Right lobe of liver (tissue), 4 donors: ENCODE data around the gene KAZN.

Experiments used
- POLR2A ChIP-seq: fragments of 450-650 bp; IDR thresholded peaks from one replicate; pipeline ENCODE4 v1.6.1; 2017; ENCODE audit warnings: antibody characterized with exemption, mild to moderate bottlenecking
- TF ChIP-seq, protein P1 (sequence below), 4 donors: fragments of 200-600 bp in 3 of 4; fragments of 450-650 bp in 1 of 4; IDR thresholded peaks; one replicate each; pipeline versions ENCODE4 v1.5.1 to v1.8.0; 2016 to 2022; ENCODE audit warnings: antibody characterized with exemption in 4 of 4, mild to moderate bottlenecking in 2 of 4
- donor health status: DM: no; HTN: no; CAD: no.
- donor health status: DM: no; HTN: no; CAD: no.
- donor health status: DM: no; HTN: yes; CAD: no.

- no peak for TF ChIP-seq POLR2A
- TF ChIP-seq, protein P1, sequence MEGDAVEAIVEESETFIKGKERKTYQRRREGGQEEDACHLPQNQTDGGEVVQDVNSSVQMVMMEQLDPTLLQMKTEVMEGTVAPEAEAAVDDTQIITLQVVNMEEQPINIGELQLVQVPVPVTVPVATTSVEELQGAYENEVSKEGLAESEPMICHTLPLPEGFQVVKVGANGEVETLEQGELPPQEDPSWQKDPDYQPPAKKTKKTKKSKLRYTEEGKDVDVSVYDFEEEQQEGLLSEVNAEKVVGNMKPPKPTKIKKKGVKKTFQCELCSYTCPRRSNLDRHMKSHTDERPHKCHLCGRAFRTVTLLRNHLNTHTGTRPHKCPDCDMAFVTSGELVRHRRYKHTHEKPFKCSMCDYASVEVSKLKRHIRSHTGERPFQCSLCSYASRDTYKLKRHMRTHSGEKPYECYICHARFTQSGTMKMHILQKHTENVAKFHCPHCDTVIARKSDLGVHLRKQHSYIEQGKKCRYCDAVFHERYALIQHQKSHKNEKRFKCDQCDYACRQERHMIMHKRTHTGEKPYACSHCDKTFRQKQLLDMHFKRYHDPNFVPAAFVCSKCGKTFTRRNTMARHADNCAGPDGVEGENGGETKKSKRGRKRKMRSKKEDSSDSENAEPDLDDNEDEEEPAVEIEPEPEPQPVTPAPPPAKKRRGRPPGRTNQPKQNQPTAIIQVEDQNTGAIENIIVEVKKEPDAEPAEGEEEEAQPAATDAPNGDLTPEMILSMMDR (IDR thresholded peaks at IDR 0.05), result no peak
Observed at GRCh38 chr1:14852291-14852690, 253.8 kb downstream of the KAZN start.
